Measurements from ENCODE around the gene RPL29. TPM values are rescaled to one million over a fixed set of nuclear protein-coding genes. Genes with fewer than 3 reads are reported as not detected.

RPL29 gene
- total RNA-seq, 1 donor from 2014 or later: 1,237 TPM

DNA sequence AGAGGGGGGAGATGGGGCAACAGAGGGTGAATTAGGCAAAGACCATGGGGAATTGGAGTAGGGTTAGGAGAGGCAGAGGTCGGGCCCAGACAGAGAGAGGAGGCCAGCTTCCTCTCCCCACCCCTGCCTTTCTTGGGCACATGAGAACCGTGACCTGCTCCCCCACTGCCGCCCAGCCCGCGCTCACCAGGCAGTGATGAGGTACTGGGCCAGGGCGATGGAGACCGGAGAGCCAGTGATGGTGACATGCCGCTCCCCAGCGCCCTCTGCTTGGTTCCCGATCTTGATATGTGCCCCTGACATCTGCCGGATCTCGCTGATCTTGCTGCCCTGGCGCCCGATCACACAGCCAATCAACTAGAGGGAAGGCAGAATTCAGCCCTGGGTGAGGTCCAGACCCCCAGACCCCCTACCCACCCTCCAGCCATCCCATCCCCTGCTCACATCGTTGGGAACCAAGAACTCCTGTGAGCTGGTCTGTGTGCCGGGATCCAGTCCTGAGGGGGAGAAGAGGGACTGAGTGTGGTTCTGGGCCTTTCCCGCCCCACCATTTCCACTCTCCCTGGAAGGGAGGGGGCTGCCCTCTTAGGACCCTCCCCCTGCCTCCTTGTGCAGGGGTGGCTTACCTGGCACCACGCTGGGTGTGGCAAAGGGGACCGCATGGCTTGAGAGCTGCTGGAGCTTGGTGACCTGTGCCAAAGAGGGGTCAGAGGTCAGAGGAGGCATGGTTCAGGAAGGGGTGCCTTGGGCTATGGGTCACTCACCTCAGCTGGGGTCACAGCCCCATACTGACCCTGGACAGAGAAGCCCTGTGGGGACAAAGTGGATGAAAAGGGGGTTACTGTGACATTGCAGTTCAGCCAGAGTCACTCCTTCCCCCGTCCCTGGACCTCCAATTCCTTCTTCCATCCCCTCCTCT, 36.8 kb downstream of the RPL29 start:
- TF ChIP-seq, protein P1, sequence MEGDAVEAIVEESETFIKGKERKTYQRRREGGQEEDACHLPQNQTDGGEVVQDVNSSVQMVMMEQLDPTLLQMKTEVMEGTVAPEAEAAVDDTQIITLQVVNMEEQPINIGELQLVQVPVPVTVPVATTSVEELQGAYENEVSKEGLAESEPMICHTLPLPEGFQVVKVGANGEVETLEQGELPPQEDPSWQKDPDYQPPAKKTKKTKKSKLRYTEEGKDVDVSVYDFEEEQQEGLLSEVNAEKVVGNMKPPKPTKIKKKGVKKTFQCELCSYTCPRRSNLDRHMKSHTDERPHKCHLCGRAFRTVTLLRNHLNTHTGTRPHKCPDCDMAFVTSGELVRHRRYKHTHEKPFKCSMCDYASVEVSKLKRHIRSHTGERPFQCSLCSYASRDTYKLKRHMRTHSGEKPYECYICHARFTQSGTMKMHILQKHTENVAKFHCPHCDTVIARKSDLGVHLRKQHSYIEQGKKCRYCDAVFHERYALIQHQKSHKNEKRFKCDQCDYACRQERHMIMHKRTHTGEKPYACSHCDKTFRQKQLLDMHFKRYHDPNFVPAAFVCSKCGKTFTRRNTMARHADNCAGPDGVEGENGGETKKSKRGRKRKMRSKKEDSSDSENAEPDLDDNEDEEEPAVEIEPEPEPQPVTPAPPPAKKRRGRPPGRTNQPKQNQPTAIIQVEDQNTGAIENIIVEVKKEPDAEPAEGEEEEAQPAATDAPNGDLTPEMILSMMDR (IDR thresholded peaks at IDR 0.05; ENCODE audit: unreplicated experiment): no peak
- H3K9me3 Mint-ChIP-seq: no peaks in the 10 kb centered on the region
- H3K4me1 Mint-ChIP-seq: no peaks in the 10 kb centered on the region
- no peak for DNase-seq (ENCODE audit: low spot score in 2 of 2, unreplicated experiment in 2 of 2)
- no peak overlapping the region for H3K4me3 Mint-ChIP-seq
- peaks cover 3% of the 10 kb centered on the region for H3K36me3 Mint-ChIP-seq
- H3K27me3 Mint-ChIP-seq (ENCODE audit: low read depth): peaks cover 19% of the 10 kb centered on the region
- H3K27ac Mint-ChIP-seq: no peak overlapping the region

DNA sequence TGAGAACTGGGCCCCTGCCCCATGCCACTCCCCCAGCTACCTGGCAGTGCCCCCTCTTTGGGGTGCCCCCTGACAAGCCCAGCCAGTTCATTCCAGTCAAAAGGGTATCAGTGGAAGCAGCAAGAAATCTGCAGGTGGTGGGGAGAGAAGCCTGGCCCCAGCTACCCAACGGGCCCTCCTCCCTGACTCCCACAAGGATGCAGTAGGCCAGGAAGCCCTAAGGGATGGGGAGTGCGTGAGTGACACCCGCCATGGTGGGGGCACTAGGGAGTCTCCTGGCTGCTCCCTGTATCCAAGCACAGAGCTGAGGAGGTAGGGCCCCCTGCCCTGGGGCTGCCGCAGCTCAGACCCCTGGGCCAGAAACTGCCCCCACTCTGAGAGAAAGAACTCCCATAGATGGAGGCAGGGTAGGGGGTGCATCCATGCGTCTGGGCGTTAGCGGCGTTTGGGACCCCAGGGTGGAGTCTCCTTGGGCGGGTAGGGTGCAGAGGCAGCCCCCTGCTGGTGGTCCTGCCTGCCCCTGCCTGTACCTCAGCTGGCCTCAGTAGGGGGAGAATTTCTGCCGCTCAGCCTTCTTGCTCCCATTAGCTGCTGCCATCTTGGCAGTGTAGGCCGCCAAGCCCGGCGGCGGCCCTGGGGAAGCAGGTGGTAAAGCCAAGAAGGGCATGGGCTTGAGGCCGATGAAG, 38.0 kb downstream of the RPL29 start:
- Mint-ChIP-seq H3K9me3 (no peaks in the 10 kb centered on the region), H3K27me3 (ENCODE audit: low read depth) (peaks cover 30% of the 10 kb centered on the region), H3K36me3 (peaks cover 3% of the 10 kb centered on the region), H3K27ac (no peak overlapping the region), H3K4me1 (peaks cover 2% of the 10 kb centered on the region), H3K4me3 (no peak overlapping the region)
- no peak for DNase-seq (ENCODE audit: low spot score in 2 of 2, unreplicated experiment in 2 of 2)
- TF ChIP-seq, protein P1 (IDR thresholded peaks at IDR 0.05; ENCODE audit: unreplicated experiment): no peak

GRCh38 chr3:51955893-51956770, 39.6 kb downstream of the RPL29 start:
- Mint-ChIP-seq H3K27me3 (ENCODE audit: low read depth) (peaks cover 41% of the 10 kb centered on the region), H3K9me3 (no peaks in the 10 kb centered on the region), H3K4me3 (no peak overlapping the region), H3K27ac (no peak overlapping the region), H3K4me1 (peaks cover 2% of the 10 kb centered on the region), H3K36me3 (peaks cover 3% of the 10 kb centered on the region)
- peak in 1 of 2 experiments; percentile 60 for DNase-seq (ENCODE audit: low spot score in 2 of 2, unreplicated experiment in 2 of 2)
- TF ChIP-seq, protein P1 (IDR thresholded peaks at IDR 0.05; ENCODE audit: unreplicated experiment): peak; percentile 53

DNA sequence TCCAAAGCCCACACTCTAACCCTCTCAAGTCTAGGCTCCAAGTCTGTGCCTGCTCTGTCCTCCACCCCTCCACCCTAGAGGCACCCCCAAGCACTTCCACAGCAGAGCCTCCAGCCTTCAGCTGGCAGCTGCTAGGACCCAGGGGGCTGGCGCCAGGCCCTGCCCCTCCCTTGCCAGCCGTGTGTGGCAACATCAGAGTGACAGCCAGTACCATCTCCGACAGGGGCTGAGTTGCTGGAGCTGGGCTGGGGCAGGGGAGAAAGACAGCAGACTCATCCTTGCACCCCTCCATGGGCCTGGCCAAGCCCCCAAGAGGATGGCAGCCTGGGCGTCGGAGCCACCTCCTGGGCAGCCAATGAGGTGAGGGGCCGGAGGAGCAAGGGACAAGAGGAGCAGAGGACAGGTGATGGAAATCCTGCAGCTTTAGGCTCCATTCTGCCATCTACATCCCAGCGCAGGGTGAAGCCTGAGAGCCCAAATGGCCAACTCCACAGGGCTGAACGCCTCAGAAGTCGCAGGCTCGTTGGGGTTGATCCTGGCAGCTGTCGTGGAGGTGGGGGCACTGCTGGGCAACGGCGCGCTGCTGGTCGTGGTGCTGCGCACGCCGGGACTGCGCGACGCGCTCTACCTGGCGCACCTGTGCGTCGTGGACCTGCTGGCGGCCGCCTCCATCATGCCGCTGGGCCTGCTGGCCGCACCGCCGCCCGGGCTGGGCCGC, 40.4 kb downstream of the RPL29 start, which contains the start of gene GPR62:
Gene GPR62, plus strand, starts transcription at position 207 of the 718 bp plus-strand sequence. Its CDS starts 272 bp downstream, at position 479.
- H3K36me3 Mint-ChIP-seq: peaks cover 3% of the 10 kb centered on the region
- no peak within 1 kb of the TSS for H3K27ac Mint-ChIP-seq
- peaks cover 2% of the 10 kb centered on the region for H3K4me1 Mint-ChIP-seq
- peaks cover 46% of the 10 kb centered on the region for H3K27me3 Mint-ChIP-seq (ENCODE audit: low read depth)
- TF ChIP-seq, protein P1 (IDR thresholded peaks at IDR 0.05; ENCODE audit: unreplicated experiment): no peak
- H3K9me3 Mint-ChIP-seq: no peaks in the 10 kb centered on the region
- no peak for DNase-seq (ENCODE audit: low spot score in 2 of 2, unreplicated experiment in 2 of 2)
- peak within 1 kb of the TSS; percentile 3 for H3K4me3 Mint-ChIP-seq

DNA sequence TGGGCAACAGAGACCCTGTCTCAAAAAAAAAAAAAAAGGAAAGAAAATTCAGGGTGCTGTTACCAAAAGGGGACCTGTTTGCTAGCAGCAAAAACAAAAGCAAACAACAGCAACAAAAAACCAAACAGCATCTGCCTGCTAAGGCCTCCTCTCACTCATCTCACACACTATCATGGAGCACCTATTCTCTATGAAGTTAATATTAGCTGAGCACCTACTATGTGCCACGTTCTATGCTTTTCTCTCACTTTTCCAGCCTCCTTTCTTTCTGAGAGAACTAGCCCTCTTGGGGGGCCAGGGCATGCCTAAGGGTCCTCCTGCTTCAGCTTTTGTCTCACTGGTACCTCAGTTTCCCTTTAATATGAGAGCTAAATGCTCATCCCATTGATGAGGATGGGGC, 41.0 kb downstream of the RPL29 start:
- no peak for DNase-seq (ENCODE audit: low spot score in 2 of 2, unreplicated experiment in 2 of 2)
- Mint-ChIP-seq H3K36me3 (peaks cover 3% of the 10 kb centered on the region), H3K27me3 (ENCODE audit: low read depth) (peaks cover 46% of the 10 kb centered on the region), H3K4me1 (peaks cover 2% of the 10 kb centered on the region), H3K27ac (no peak overlapping the region), H3K9me3 (no peaks in the 10 kb centered on the region), H3K4me3 (no peak overlapping the region)
- TF ChIP-seq, protein P1 (IDR thresholded peaks at IDR 0.05; ENCODE audit: unreplicated experiment): no peak

All from mesothelial cell of epicardium (in vitro differentiated cells).